Stimulated activated CD8-positive, alpha-beta memory T cell treated with anti-CD3 and anti-CD28 coated beads, Interleukin-4, amount 100 ng/mL, for 24 hours (primary cell): ENCODE results near the gene ROCK2.
"Not testable (repeated sequence)": the region's sequence is repeated elsewhere in the genome, so short reads cannot be mapped to it uniquely, and the experiment has no call there.

Experiments used
- DNase-seq: peaks from one replicate; pipeline ENCODE4 v3.0.0-alpha.2; 2020; ENCODE audit warnings: low read depth

The ROCK2 gene

DNA sequence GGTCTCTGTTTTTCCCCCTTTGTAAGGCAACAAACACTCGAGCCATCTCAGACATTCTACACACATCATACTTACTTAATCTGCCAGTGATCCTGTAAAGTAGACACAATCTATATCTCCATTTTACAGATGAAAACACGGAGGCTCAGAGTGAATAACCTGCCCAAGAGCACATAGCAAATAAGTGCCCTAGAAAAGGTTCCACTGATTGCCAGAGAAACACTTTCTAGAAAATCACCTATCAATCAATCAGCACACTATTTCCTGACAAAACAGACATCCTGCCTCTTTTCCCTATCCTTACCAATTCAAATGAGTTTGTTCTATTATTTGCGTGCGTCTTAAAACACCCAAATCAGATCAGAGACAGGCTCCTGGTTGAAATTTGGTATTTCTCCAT, 165.2 kb downstream of the ROCK2 start:
- DNase-seq, result no peak

DNA sequence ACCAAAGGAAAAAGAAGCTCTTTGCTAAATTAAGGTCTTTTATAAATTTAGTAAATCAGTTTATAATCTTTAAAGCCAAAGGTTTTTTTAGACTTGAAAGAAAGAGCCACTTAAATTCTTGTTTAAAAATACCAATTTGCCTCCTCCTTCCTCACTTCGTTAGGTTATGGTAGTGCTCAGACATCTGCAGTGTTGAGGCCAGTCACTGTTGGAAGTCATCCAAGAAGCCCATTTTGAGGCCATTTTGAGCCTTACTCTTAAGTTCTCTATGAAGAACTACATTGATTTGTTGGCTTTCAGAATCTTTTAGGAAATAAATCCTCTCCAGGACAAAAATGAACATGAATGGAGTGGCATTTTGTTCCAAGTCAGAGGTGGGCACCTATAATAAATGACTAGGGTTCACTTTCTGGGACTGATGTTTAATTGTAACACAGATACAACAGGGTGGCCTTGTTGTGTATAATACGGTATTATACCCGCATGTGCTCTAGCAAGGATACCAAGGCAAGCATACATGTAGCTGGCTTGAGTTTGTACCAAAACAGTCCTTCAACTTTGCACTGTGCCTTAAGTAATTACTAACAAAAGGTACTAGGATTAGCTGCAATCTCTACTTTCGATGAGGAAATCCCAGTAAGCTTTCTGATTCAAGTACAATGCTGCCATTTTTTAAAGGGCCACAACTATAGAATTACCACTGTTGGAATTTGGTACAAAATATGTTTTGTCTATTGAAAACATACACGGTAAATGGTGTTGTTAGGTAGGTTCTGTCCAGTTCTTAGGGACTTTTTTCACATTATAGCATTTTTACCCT, 166.4 kb downstream of the ROCK2 start:
- no peak for DNase-seq

- no peak for DNase-seq
Measured at GRCh38 chr2:11175293-11175795, 169.1 kb downstream of the ROCK2 start.

DNA sequence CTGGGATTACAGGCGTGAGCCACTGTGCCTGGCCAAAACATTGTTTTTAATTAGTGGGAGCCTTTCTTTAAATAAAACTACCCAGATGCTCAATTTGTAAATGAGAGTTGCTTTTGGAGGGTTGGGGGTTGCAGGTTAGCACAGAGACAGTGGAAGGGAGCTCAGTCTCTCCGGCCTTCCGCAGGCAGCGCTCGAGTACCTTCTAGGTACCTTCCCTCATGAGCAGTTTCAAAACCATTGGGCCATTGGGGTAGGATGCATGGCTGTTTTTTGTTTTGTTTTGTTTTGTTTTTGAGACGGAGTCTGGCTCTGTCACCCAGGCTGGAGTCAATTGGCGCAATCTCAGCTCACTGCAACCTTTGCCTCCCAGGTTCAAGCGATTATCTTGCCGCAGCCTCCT, 170.2 kb downstream of the ROCK2 start:
- DNase-seq, result no peak

DNA sequence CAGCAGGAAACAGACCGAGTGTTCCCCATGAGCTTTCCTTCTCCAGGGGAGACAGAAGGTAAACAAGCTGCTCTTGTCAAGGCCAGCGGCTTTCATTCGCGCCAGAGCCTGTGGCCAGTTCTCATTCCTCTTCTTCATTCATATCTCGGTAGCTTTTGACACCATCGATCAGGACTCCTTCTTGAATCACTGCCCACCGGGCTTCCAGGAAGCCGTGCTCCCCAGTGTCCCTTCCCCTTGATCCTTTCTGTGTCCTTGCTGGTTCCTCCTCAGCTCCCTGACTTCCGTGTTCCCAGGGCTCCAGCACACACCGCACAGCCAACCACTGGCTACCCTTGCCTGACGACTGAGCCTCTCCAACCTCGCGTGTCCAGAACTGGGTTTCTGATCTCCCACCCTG, 175.1 kb downstream of the ROCK2 start:
- DNase-seq, result no peak

- DNase-seq, result no peak
Measured at GRCh38 chr2:11168488-11168887, 175.9 kb downstream of the ROCK2 start.

GRCh38 chr2:11166476-11166875, 178.0 kb downstream of the ROCK2 start:
- DNase-seq, result no peak

GRCh38 chr2:11165046-11165445, 179.4 kb downstream of the ROCK2 start:
- not testable (repeated sequence) for DNase-seq

- no peak for DNase-seq
Measured at GRCh38 chr2:11163439-11164317, 180.8 kb downstream of the ROCK2 start.

- no peak for DNase-seq
Measured at GRCh38 chr2:11161747-11162146, 182.7 kb downstream of the ROCK2 start.

DNA sequence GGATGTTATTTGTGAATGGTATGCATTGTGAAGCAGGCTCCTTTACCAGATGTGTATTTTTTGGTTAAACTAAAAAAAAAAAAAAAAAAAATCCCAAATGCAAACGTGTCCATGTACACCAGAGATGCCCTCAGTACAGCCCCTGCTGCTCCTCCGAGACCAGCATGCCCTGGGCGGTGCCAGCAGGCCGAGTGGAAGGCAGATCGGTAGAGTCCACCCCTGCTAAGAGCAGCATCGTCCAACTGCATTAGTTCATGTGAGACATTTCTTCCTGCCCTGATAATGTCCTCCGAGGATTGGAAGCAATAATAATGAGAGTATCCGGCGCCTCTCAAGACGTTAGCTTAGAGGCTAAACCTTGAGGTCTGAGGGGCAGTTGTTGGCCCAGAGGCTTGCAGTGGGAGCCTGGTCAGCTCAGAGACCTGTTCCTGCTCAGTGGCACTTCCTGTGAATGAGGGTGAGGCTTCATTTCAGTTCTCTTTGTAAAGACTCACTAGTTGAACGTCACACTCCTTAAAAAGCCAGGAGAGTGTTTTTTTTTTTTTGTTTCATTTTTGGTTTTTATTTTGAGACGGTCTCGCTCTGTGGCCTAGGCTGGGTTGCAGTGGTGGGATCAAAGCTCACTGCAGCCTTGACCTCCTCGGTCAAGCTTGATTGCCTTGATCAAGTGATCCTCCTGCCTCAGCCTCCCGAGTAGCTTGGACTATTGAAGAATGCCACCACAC, 183.5 kb downstream of the ROCK2 start:
- DNase-seq, result no peak

- DNase-seq, result no peak
Measured at GRCh38 chr2:11160256-11160655, 184.2 kb downstream of the ROCK2 start.

- DNase-seq, result no peak
Measured at GRCh38 chr2:11159574-11160170, 184.8 kb downstream of the ROCK2 start.

GRCh38 chr2:11158916-11159573, 185.4 kb downstream of the ROCK2 start:
- no peak for DNase-seq

DNA sequence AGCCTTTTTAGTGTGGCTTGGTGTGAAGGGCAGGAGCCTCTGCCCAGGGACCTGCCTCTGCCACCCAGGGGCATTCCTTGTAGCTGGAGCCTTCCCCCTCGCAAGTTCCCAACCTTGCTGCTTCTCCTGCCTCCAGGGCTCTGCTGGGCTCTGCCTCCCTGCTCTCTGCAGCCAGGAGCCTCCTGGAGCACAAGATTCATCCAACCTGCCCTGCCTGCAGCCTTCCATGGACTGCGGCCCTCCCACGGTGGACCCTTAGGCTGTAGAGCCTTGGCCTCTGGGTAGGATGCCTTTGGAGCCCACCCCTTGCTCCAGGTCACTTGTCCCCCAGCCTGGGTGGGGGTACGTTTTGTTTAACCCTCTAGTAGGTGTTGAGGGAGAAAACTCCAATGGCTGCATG, 186.7 kb downstream of the ROCK2 start:
- no peak for DNase-seq

DNA sequence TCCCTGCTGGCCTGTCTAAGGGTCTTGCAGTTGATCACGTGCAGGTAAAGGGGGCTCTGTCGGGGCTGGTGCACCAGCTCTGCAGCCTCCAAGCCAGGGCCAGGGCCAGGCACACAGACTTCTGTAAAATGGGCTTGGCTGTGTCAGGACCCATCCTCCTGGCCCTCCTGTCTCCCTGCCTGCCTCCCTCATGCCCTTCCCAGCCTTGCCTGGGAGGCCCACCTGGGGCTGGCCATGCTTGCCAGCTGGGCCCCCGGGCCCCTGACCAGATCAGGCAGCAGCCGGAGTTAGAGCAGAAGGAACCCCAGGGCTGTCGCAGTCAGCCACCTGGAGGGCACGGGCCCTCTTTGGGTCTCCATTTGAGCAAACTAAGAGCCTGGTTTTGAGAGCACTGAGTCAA, 187.1 kb downstream of the ROCK2 start:
- no peak for DNase-seq

- no peak for DNase-seq
Measured at GRCh38 chr2:11156396-11157075, 187.9 kb downstream of the ROCK2 start.

- no peak for DNase-seq
Measured at GRCh38 chr2:11155381-11156035, 188.9 kb downstream of the ROCK2 start, which contains the start of gene SLC66A3. TSS of gene SLC66A3 (plus strand) at chr2:11155467. CDS start at chr2:11155547, 80 bp downstream.

DNA sequence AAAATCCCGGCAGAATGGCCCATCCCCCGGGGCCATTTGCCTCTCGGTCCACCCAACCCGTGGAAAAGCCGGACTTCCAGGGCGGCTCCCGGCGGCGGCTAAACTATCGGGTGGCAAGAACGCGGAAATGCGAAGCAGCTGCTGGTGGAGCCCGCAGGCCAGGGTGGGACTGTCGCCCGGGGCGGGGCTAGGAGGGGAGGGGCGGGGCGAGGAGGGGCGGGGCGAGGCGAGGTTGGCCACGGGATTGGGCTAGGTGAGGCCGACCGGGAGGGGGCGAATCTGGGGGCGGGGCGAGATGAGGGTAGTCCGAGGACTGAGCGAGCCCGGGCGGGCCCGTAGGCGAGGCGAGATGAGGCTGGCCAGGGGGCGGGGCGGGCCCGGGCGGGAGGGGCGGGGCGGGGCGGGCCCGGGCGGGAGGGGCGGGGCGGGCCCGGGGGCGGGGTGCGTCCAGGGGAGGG, 189.5 kb downstream of the ROCK2 start:
- peak; percentile 98 for DNase-seq
